ENCODE measurements around the gene MOB3C. TPM values are rescaled to one million over a fixed set of nuclear protein-coding genes. Genes with fewer than 3 reads are reported as not detected.

MOB3C gene
- polyA plus RNA-seq, 1 donor (not counting 4 experiments of a cell fraction or from before 2014, with no cell fraction given) = 18.4 TPM

GRCh38 chr1:46654012-46654411 is 37.4 kb upstream of the MOB3C start:
- Histone ChIP-seq H2AFZ (ENCODE audit: control insufficient read depth, low read length) (no peak overlapping the region), H3K27ac (ENCODE audit: control insufficient read depth, insufficient read depth, low read length) (no peak overlapping the region), H3K4me2 (ENCODE audit: control insufficient read depth, extremely low read depth, insufficient read depth, low read depth, low read length) (no peak overlapping the region), H3K27me3 (ENCODE audit: control insufficient read depth, extremely low read depth, insufficient read depth, low read length) (no peaks in the 10 kb centered on the region), H3K79me2 (ENCODE audit: control insufficient read depth, insufficient read depth, low read length) (no peaks in the 10 kb centered on the region), H3K4me3 (ENCODE audit: control insufficient read depth in 2 of 3, extremely low read depth in 1 of 3, insufficient read depth in 2 of 3, low read depth in 1 of 3, low read length in 3 of 3) (no peak overlapping the region), H3K9me3 (ENCODE audit: control insufficient read depth, low read depth, low read length) (no peaks in the 10 kb centered on the region), H3K4me1 (ENCODE audit: control insufficient read depth, extremely low read depth, insufficient read depth, low read length) (no peaks in the 10 kb centered on the region), H4K20me1 (ENCODE audit: control insufficient read depth, extremely low read depth, insufficient read depth, low read length) (no peaks in the 10 kb centered on the region), H3K9ac (ENCODE audit: control insufficient read depth, extremely low read depth, insufficient read depth, low read length) (no peak overlapping the region), H3K36me3 (ENCODE audit: control insufficient read depth in 2 of 2, extremely low read depth in 1 of 2, insufficient read depth in 2 of 2, low read length in 2 of 2) (peaks cover 10 to 14% of the 10 kb centered on the region in 2 experiments), H3K9me1 (ENCODE audit: control insufficient read depth, extremely low read depth, insufficient read depth, low read length) (no peaks in the 10 kb centered on the region)
- TF ChIP-seq CTCF (optimal IDR thresholded peaks at IDR 0.05 in 1 of 3, IDR thresholded peaks at IDR 0.05 in 1 of 3, conservative IDR thresholded peaks at IDR 0.05 in 1 of 3; ENCODE audit: extremely low read depth in 1 of 3, insufficient read depth in 2 of 3, low read length in 3 of 3) (no peak), EZH2 (IDR thresholded peaks at IDR 0.05; ENCODE audit: low read length) (no peak)
- dilution Hi-C loops (cut with MboI; ENCODE audit: extremely low pct_ligation_motif_present, low sequenced_read_pairs) = no loop called here
- FAIRE-seq (no peak), DNase-seq (ENCODE audit: low read depth, low spot score) (no peak)

- no peaks in the 10 kb centered on the region for H3K9me1 ChIP-seq (ENCODE audit: control insufficient read depth, extremely low read depth, insufficient read depth, low read length)
- H3K4me3 ChIP-seq (ENCODE audit: control insufficient read depth in 2 of 3, extremely low read depth in 1 of 3, insufficient read depth in 2 of 3, low read depth in 1 of 3, low read length in 3 of 3) = no peak overlapping the region
- peaks cover 10 to 14% of the 10 kb centered on the region in 2 experiments for H3K36me3 ChIP-seq (ENCODE audit: control insufficient read depth in 2 of 2, extremely low read depth in 1 of 2, insufficient read depth in 2 of 2, low read length in 2 of 2)
- no peaks in the 10 kb centered on the region for H3K4me1 ChIP-seq (ENCODE audit: control insufficient read depth, extremely low read depth, insufficient read depth, low read length)
- no peak overlapping the region for H3K4me2 ChIP-seq (ENCODE audit: control insufficient read depth, extremely low read depth, insufficient read depth, low read depth, low read length)
- dilution Hi-C loops (cut with MboI; ENCODE audit: extremely low pct_ligation_motif_present, low sequenced_read_pairs) = no loop called here
- no peaks in the 10 kb centered on the region for H3K79me2 ChIP-seq (ENCODE audit: control insufficient read depth, insufficient read depth, low read length)
- no peaks in the 10 kb centered on the region for H3K27me3 ChIP-seq (ENCODE audit: control insufficient read depth, extremely low read depth, insufficient read depth, low read length)
- DNase-seq (ENCODE audit: low read depth, low spot score) (no peak), FAIRE-seq (no peak)
- no peaks in the 10 kb centered on the region for H4K20me1 ChIP-seq (ENCODE audit: control insufficient read depth, extremely low read depth, insufficient read depth, low read length)
- no peak overlapping the region for H3K27ac ChIP-seq (ENCODE audit: control insufficient read depth, insufficient read depth, low read length)
- H2AFZ ChIP-seq (ENCODE audit: control insufficient read depth, low read length) = no peak overlapping the region
- no peak overlapping the region for H3K9ac ChIP-seq (ENCODE audit: control insufficient read depth, extremely low read depth, insufficient read depth, low read length)
- no peak for TF ChIP-seq CTCF (optimal IDR thresholded peaks at IDR 0.05 in 1 of 3, IDR thresholded peaks at IDR 0.05 in 1 of 3, conservative IDR thresholded peaks at IDR 0.05 in 1 of 3; ENCODE audit: extremely low read depth in 1 of 3, insufficient read depth in 2 of 3, low read length in 3 of 3)
- TF ChIP-seq EZH2 (IDR thresholded peaks at IDR 0.05; ENCODE audit: low read length) = no peak
- H3K9me3 ChIP-seq (ENCODE audit: control insufficient read depth, low read depth, low read length) = no peaks in the 10 kb centered on the region
Observed at GRCh38 chr1:46653405-46653958, 36.9 kb upstream of the MOB3C start.
